ENCODE results near the gene CDYL2.

The CDYL2 gene, protein sequence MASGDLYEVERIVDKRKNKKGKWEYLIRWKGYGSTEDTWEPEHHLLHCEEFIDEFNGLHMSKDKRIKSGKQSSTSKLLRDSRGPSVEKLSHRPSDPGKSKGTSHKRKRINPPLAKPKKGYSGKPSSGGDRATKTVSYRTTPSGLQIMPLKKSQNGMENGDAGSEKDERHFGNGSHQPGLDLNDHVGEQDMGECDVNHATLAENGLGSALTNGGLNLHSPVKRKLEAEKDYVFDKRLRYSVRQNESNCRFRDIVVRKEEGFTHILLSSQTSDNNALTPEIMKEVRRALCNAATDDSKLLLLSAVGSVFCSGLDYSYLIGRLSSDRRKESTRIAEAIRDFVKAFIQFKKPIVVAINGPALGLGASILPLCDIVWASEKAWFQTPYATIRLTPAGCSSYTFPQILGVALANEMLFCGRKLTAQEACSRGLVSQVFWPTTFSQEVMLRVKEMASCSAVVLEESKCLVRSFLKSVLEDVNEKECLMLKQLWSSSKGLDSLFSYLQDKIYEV

GRCh38 chr16:80804526-80805383 lies at the start of gene CDYL2:
Gene CDYL2, minus strand, starts transcription at chr16:80804598. Its CDS starts 425 bp downstream, at chr16:80804173.
- H3K27ac Mint-ChIP-seq: no peak within 1 kb of the TSS
- H3K27me3 Mint-ChIP-seq: no peaks in the 10 kb centered on the region
- DNase-seq (ENCODE audit: low spot score in 2 of 2) (peak in 1 of 2 donors; percentile 5), ATAC-seq (ENCODE audit: low read depth) (peak; percentile 63)
- peak within 1 kb of the TSS; percentile 97 for H3K4me3 Mint-ChIP-seq
- peaks cover 4% of the 10 kb centered on the region for H3K4me1 Mint-ChIP-seq
- no peaks in the 10 kb centered on the region for H3K9me3 Mint-ChIP-seq
- H3K36me3 Mint-ChIP-seq: no peaks in the 10 kb centered on the region

DNA sequence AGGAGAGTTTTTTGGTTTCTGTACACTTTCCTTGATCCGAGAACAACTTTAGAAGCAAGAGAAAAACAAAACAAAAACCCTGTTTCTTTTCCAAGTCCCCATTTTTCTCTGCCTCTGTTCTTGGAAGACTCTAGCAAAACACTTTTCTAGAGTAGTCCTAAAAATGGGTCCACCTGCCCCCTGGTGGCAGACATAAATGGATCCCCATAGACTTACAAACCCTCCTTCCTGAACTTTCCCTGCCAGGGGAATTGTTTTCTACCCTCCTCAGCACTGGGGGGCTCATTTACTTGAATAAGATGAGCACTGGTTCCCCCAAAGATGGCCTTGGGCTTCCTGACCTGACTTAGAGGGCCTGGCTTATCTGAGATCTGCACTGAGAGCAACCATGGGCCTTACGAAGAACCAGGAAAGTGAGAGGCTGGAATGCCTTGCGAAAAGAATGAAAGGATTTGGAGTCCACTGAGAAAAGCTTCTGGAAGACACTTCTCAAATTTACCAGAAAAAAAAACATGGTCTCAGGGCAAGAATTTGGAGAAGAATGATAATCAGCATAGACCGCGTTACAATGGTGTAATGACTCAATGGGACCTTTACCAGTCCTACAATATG lies 48.0 kb upstream of the CDYL2 start:
- Mint-ChIP-seq H3K27ac (no peak overlapping the region), H3K4me3 (no peak overlapping the region), H3K27me3 (peaks cover 6% of the 10 kb centered on the region), H3K4me1 (no peaks in the 10 kb centered on the region), H3K36me3 (no peaks in the 10 kb centered on the region), H3K9me3 (no peaks in the 10 kb centered on the region)
- DNase-seq (ENCODE audit: low spot score in 2 of 2): no peak
- ATAC-seq (ENCODE audit: low read depth): no peak

GRCh38 chr16:80851831-80852230 lies 47.4 kb upstream of the CDYL2 start:
- Mint-ChIP-seq H3K4me3 (no peak overlapping the region), H3K36me3 (no peaks in the 10 kb centered on the region), H3K4me1 (no peaks in the 10 kb centered on the region), H3K27me3 (peaks cover 6% of the 10 kb centered on the region), H3K27ac (no peak overlapping the region), H3K9me3 (no peaks in the 10 kb centered on the region)
- DNase-seq (ENCODE audit: low spot score in 2 of 2) (no peak), ATAC-seq (ENCODE audit: low read depth) (no peak)

GRCh38 chr16:80850757-80851156 lies 46.4 kb upstream of the CDYL2 start:
- Mint-ChIP-seq H3K9me3 (peaks cover 2% of the 10 kb centered on the region), H3K27ac (no peak overlapping the region), H3K4me1 (no peaks in the 10 kb centered on the region), H3K36me3 (no peaks in the 10 kb centered on the region), H3K4me3 (no peak overlapping the region), H3K27me3 (peaks cover 6% of the 10 kb centered on the region)
- DNase-seq (ENCODE audit: low spot score in 2 of 2) (no peak), ATAC-seq (ENCODE audit: low read depth) (no peak)

DNA sequence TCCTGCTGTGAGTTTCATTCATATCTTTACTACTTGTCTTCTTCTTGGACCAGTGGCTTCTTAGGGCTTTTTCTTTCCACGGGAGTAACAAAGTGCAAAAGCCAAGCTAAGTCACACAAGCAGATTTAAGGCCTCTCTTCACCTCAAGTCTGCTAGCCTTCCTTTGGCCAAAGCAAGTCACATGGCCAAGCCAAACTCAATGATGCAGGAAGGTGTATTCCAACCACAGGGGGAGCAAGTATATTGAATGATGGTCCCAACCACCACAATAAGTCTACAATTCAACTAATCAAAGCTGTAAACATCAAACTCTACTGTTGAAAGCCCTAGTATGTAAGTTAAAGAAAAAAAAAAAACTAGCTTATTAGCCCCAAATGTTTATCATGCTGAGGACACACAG lies 44.5 kb upstream of the CDYL2 start:
- H3K27ac Mint-ChIP-seq: no peak overlapping the region
- H3K4me3 Mint-ChIP-seq: no peak overlapping the region
- H3K4me1 Mint-ChIP-seq: no peaks in the 10 kb centered on the region
- DNase-seq (ENCODE audit: low spot score in 2 of 2) (no peak), ATAC-seq (ENCODE audit: low read depth) (no peak)
- H3K36me3 Mint-ChIP-seq: no peaks in the 10 kb centered on the region
- peaks cover 3% of the 10 kb centered on the region for H3K27me3 Mint-ChIP-seq
- H3K9me3 Mint-ChIP-seq: peaks cover 8% of the 10 kb centered on the region

GRCh38 chr16:80846680-80847079 lies 42.3 kb upstream of the CDYL2 start:
- Mint-ChIP-seq H3K27ac (no peak overlapping the region), H3K4me3 (no peak overlapping the region)
- no peak for DNase-seq (ENCODE audit: low spot score in 2 of 2)

GRCh38 chr16:80846275-80846674 lies 41.9 kb upstream of the CDYL2 start:
- Mint-ChIP-seq H3K27ac (no peak overlapping the region), H3K4me1 (no peaks in the 10 kb centered on the region), H3K27me3 (peaks cover 5% of the 10 kb centered on the region), H3K4me3 (no peak overlapping the region), H3K9me3 (peaks cover 19% of the 10 kb centered on the region), H3K36me3 (peaks cover 7% of the 10 kb centered on the region)
- DNase-seq (ENCODE audit: low spot score in 2 of 2): no peak
- no peak for ATAC-seq (ENCODE audit: low read depth)

More at GRCh38 chr16:80846680-80847079, 42.3 kb upstream of the CDYL2 start:
- H3K4me1 Mint-ChIP-seq: no peaks in the 10 kb centered on the region
- no peak for ATAC-seq (ENCODE audit: low read depth)
- H3K9me3 Mint-ChIP-seq: peaks cover 16% of the 10 kb centered on the region
- H3K27me3 Mint-ChIP-seq: peaks cover under 1% of the 10 kb centered on the region
- H3K36me3 Mint-ChIP-seq: peaks cover 3% of the 10 kb centered on the region

GRCh38 chr16:80844395-80844794 lies 40.0 kb upstream of the CDYL2 start:
- H3K4me1 Mint-ChIP-seq: no peaks in the 10 kb centered on the region
- H3K9me3 Mint-ChIP-seq: peaks cover 23% of the 10 kb centered on the region
- ATAC-seq (ENCODE audit: low read depth) (no peak), DNase-seq (ENCODE audit: low spot score in 2 of 2) (no peak)
- peaks cover 9% of the 10 kb centered on the region for H3K36me3 Mint-ChIP-seq
- no peak overlapping the region for H3K4me3 Mint-ChIP-seq
- peaks cover 12% of the 10 kb centered on the region for H3K27me3 Mint-ChIP-seq
- H3K27ac Mint-ChIP-seq: no peak overlapping the region

DNA sequence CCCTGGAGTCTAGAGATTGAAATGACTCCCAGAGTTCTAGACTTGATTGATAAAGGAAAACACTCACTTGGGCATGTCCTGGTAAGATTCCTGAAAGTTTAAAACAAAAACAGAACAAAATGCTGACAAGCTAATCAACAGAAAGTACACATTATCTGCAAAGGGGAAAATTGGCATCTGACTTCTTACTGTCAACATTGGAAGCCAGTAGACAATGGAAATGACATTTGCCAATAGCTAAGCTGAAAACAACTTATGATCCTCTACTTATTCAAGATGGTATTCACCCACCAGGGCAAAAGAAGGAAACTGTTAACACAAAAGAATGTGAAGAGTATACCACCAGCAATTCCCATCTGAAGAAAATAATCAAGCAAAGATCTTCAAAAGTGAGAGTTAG lies 36.8 kb upstream of the CDYL2 start:
- peaks cover 12% of the 10 kb centered on the region for H3K27me3 Mint-ChIP-seq
- H3K36me3 Mint-ChIP-seq: peaks cover 9% of the 10 kb centered on the region
- H3K9me3 Mint-ChIP-seq: peaks cover 23% of the 10 kb centered on the region
- no peak for DNase-seq (ENCODE audit: low spot score in 2 of 2)
- ATAC-seq (ENCODE audit: low read depth): no peak
- H3K4me1 Mint-ChIP-seq: no peaks in the 10 kb centered on the region
- no peak overlapping the region for H3K27ac Mint-ChIP-seq
- no peak overlapping the region for H3K4me3 Mint-ChIP-seq

DNA sequence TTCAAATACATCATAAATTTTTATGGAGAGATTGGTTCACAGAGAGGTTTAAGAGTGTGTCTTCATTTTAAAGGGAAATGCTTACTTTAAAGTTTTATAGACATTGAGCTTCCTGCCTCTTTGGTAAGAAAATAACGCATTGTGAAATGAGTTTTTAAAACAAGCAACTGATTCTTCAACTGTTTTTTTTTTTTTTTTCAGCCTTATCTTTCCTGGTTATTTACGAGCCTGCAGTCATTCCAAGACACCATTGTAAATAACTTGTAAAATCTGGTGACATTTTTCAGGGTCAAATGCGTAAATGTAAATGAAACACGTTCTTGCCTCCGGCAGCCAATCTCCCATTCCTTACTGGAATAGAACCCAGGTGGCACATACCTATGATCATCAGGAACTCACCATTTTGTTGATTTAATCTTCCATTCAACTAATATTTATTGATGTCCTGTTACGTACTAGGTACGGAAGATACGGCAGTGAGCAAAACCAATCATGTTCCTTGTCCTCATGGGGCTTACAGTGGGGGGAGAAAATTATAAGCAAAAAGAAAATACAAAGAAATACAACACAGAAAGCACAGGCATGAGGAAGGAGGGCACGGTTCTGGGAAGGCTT lies 33.2 kb upstream of the CDYL2 start:
- H3K4me1 Mint-ChIP-seq: no peaks in the 10 kb centered on the region
- H3K4me3 Mint-ChIP-seq: no peak overlapping the region
- ATAC-seq (ENCODE audit: low read depth): no peak
- peaks cover 15% of the 10 kb centered on the region for H3K27me3 Mint-ChIP-seq
- peaks cover 5% of the 10 kb centered on the region for H3K36me3 Mint-ChIP-seq
- DNase-seq (ENCODE audit: low spot score in 2 of 2): no peak
- H3K9me3 Mint-ChIP-seq: peaks cover 12% of the 10 kb centered on the region
- no peak overlapping the region for H3K27ac Mint-ChIP-seq

- Mint-ChIP-seq H3K4me3 (no peak overlapping the region), H3K4me1 (no peaks in the 10 kb centered on the region), H3K9me3 (peaks cover 8% of the 10 kb centered on the region), H3K27me3 (peaks cover 17% of the 10 kb centered on the region), H3K27ac (no peak overlapping the region), H3K36me3 (peaks cover 5% of the 10 kb centered on the region)
- ATAC-seq (ENCODE audit: low read depth) (no peak), DNase-seq (ENCODE audit: low spot score in 2 of 2) (no peak)
Observed at GRCh38 chr16:80836846-80837245, 32.4 kb upstream of the CDYL2 start.

DNA sequence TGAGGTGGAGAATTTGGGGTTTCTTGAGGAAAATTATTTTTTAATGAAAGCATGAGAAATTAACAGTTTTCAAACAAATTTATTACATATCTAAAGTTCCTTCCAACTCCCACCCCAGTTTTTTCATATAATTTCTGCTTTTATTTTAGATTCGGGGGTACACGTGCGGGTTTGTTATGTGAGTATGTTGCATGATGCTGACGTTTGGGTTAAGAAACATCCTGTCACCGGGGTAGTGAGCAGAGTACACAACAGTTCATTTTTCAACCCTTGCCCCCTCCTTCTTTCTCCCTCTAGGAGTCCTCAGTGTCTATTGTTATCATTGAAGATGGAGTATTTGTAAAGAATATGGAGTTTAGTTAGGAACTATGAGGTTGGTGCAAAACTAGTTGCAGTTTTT lies 31.8 kb upstream of the CDYL2 start:
- no peak for DNase-seq (ENCODE audit: low spot score in 2 of 2)
- Mint-ChIP-seq H3K4me1 (no peaks in the 10 kb centered on the region), H3K4me3 (no peak overlapping the region), H3K36me3 (peaks cover 2% of the 10 kb centered on the region), H3K27me3 (peaks cover 12% of the 10 kb centered on the region), H3K27ac (no peak overlapping the region), H3K9me3 (peaks cover 4% of the 10 kb centered on the region)
- no peak for ATAC-seq (ENCODE audit: low read depth)

- H3K9me3 Mint-ChIP-seq: no peaks in the 10 kb centered on the region
- H3K36me3 Mint-ChIP-seq: no peaks in the 10 kb centered on the region
- H3K27me3 Mint-ChIP-seq: peaks cover 12% of the 10 kb centered on the region
- ATAC-seq (ENCODE audit: low read depth): no peak
- no peak overlapping the region for H3K4me3 Mint-ChIP-seq
- H3K4me1 Mint-ChIP-seq: peaks cover 2% of the 10 kb centered on the region
- no peak overlapping the region for H3K27ac Mint-ChIP-seq
- DNase-seq (ENCODE audit: low spot score in 2 of 2): no peak
Observed at GRCh38 chr16:80831039-80831438, 26.6 kb upstream of the CDYL2 start.

Measured in memory B cell (primary cell).